Loucy (cell line): ENCODE data around the gene RAI1.
A peak's percentile ranks its signal among the peaks of the same experiment; 100 is the strongest.

Experiments used
- H2AFZ ChIP-seq: fragments of 200-600 bp; sonication (generic); 2 replicates; pipeline ENCODE4 v1.6.0; 2016; ENCODE audit warnings: antibody characterized with exemption, mild to moderate bottlenecking, low read length, moderate library complexity
- H3F3A ChIP-seq: fragments of 200-600 bp; 2 replicates; pipeline ENCODE4 v1.6.0; 2016; ENCODE audit warnings: antibody characterized with exemption, low read depth, mild to moderate bottlenecking
- H3K27me3 ChIP-seq: fragments of 200-600 bp; sonication (generic); 2 replicates; pipeline ENCODE4 v1.6.1; 2014; ENCODE audit warnings: low read length, mild to moderate bottlenecking; ENCODE audit not compliant: insufficient read depth, poor library complexity, severe bottlenecking
- H3K36me3 ChIP-seq: fragments of 200-600 bp; sonication (generic); 2 replicates; pipeline ENCODE4 v1.6.1; 2016; ENCODE audit warnings: low read length; ENCODE audit not compliant: insufficient read depth
- H3K4me1 ChIP-seq: fragments of 200-600 bp; sonication (generic); 2 replicates; pipeline ENCODE4 v1.5.1; 2014; ENCODE audit warnings: low read length, mild to moderate bottlenecking; ENCODE audit not compliant: insufficient read depth, poor library complexity, severe bottlenecking
- H3K4me2 ChIP-seq: fragments of 200-600 bp; sonication (generic); 2 replicates; pipeline ENCODE4 v1.6.0; 2014; ENCODE audit warnings: antibody characterized with exemption, low read length, low read depth, mild to moderate bottlenecking; ENCODE audit not compliant: poor library complexity, severe bottlenecking
- H3K4me3 ChIP-seq: fragments of 200-600 bp; sonication (generic); 2 replicates; pipeline ENCODE4 v1.5.1; 2014; ENCODE audit warnings: low read length, mild to moderate bottlenecking, mixed read lengths; ENCODE audit not compliant: poor library complexity, severe bottlenecking
- H3K79me2 ChIP-seq: fragments of 200-600 bp; sonication (generic); 2 replicates; pipeline ENCODE4 v1.6.1; 2014; ENCODE audit warnings: low read length; ENCODE audit not compliant: insufficient read depth
- H3K9ac ChIP-seq: fragments of 200-600 bp; sonication (generic); 2 replicates; pipeline ENCODE4 v1.6.0; 2014; ENCODE audit warnings: mild to moderate bottlenecking, low read depth, low read length, moderate library complexity; ENCODE audit not compliant: poor library complexity, severe bottlenecking
- H3K9me2 ChIP-seq: fragments of 200-600 bp; sonication (generic); replicated peaks from 2 replicates; pipeline ENCODE4 v1.6.1; 2016; ENCODE audit warnings: low read depth, low read length, mixed read lengths
- H3K9me3 ChIP-seq: fragments of 200-600 bp; sonication (generic); 2 replicates; pipeline ENCODE4 v1.6.1; 2014; ENCODE audit warnings: mild to moderate bottlenecking, antibody characterized with exemption, low read length, low read depth; ENCODE audit not compliant: insufficient read depth
- H4K20me1 ChIP-seq: fragments of 200-600 bp; sonication (generic); 2 replicates; pipeline ENCODE4 v1.6.0; 2014; ENCODE audit warnings: antibody characterized with exemption, low read length, mild to moderate bottlenecking; ENCODE audit not compliant: insufficient read depth, poor library complexity, severe bottlenecking
- EZH2phosphoT487 ChIP-seq: fragments of 200-600 bp; IDR thresholded peaks from 2 replicates; pipeline ENCODE4 v1.6.1; 2018; ENCODE audit warnings: antibody characterized with exemption, mild to moderate bottlenecking, moderate library complexity, borderline replicate concordance
- TF ChIP-seq, protein P1 (sequence below): fragments of 200-600 bp; sonication (generic); conservative IDR thresholded peaks from 2 replicates; pipeline ENCODE4 v1.5.1; 2014; ENCODE audit warnings: mild to moderate bottlenecking, antibody characterized with exemption, low read length

RAI1 gene

DNA sequence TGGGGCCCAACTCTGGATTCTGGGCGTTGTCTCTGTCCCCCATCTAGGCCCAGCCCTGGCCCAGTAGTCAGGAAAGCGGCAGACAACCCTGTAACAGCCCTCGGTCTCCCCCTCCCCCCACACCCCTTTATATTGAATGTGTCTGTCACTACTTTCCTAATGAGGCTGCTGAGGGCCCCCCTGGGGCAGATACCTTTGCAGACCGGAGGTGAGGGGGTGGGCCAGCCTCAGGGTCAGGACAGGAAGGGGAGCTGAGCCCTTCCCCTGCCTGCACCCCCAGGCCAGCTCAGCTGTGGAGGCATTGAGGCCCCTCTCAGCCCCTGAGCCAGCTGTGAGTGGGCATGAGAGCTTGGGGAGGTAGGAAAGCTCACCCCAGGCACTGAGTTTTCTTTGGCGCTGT, 17.1 kb downstream of the RAI1 start:
- Histone ChIP-seq H4K20me1 (peaks cover 91% of the 10 kb centered on the region), H3K4me2 (peak overlapping the region; percentile 25), H3K9ac (no peak overlapping the region), H3K4me1 (peaks cover 33% of the 10 kb centered on the region), H3K36me3 (peaks cover 13% of the 10 kb centered on the region; the same call in 1 of the 2 replicates), H3K79me2 (peaks cover 96% of the 10 kb centered on the region), H2AFZ (no peak overlapping the region), H3K9me2 (no peaks in the 10 kb centered on the region), H3K4me3 (no peak overlapping the region), H3F3A (peaks cover 8% of the 10 kb centered on the region; the same call in 1 of the 2 replicates), H3K9me3 (no peaks in the 10 kb centered on the region), H3K27me3 (no peaks in the 10 kb centered on the region)
- no peak for TF ChIP-seq EZH2phosphoT487
- TF ChIP-seq, protein P1, sequence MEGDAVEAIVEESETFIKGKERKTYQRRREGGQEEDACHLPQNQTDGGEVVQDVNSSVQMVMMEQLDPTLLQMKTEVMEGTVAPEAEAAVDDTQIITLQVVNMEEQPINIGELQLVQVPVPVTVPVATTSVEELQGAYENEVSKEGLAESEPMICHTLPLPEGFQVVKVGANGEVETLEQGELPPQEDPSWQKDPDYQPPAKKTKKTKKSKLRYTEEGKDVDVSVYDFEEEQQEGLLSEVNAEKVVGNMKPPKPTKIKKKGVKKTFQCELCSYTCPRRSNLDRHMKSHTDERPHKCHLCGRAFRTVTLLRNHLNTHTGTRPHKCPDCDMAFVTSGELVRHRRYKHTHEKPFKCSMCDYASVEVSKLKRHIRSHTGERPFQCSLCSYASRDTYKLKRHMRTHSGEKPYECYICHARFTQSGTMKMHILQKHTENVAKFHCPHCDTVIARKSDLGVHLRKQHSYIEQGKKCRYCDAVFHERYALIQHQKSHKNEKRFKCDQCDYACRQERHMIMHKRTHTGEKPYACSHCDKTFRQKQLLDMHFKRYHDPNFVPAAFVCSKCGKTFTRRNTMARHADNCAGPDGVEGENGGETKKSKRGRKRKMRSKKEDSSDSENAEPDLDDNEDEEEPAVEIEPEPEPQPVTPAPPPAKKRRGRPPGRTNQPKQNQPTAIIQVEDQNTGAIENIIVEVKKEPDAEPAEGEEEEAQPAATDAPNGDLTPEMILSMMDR: no peak

DNA sequence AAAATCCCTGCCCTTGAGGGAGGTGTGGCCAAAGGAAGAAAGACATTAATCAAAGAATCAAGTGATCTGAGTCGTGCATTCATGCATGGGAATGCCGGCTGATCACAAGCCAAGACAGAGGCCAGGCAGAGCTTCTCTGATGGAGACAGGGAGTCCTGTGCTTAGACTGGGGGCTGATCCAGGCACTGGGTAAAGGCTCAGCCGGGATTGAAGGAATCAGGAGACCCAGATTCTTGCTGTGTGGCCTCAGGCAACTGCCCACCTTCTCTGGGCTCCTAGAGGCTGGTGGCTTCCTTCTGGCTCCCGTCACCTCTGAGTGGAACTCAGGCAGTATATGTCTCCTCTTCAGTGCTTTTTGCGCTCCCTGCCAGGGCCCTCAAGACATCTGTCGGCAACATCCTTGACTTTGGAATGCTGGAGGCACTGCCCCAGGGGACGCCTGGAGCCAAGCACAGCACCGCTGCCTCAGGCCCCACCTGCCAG, 17.7 kb downstream of the RAI1 start:
- no peaks in the 10 kb centered on the region for H3K9me2 ChIP-seq
- no peak overlapping the region for H3K4me2 ChIP-seq
- no peak for TF ChIP-seq EZH2phosphoT487
- TF ChIP-seq, protein P1: no peak
- peaks cover 15% of the 10 kb centered on the region; the same call in 1 of the 2 replicates for H3K36me3 ChIP-seq
- H2AFZ ChIP-seq: no peak overlapping the region
- H3K9me3 ChIP-seq: no peaks in the 10 kb centered on the region
- no peak overlapping the region for H3K9ac ChIP-seq
- peaks cover 28% of the 10 kb centered on the region for H3K4me1 ChIP-seq
- H3F3A ChIP-seq: peaks cover 7% of the 10 kb centered on the region; the same call in 1 of the 2 replicates
- H3K79me2 ChIP-seq: peaks cover 96% of the 10 kb centered on the region
- no peaks in the 10 kb centered on the region for H3K27me3 ChIP-seq
- H3K4me3 ChIP-seq: no peak overlapping the region
- peaks cover 91% of the 10 kb centered on the region for H4K20me1 ChIP-seq

DNA sequence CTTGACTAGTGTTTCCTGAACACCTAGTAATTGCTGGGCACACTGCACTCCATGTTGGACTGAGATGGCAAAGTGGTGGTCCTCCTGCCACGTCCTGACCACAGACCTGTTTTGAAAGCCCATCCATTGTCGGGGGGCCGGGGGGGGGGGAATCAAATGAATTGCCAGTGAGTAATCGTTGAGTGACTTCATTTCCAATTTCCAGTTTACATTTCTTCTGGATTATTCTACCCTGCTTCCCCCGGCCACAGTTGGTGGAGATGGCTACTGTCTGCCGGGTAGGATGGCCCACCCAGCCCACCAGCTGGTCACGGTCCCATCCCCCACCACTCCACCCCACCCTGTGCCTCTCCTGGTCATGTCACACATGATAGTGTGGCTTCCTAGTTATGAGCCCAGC, 18.2 kb downstream of the RAI1 start:
- Histone ChIP-seq H4K20me1 (peaks cover 94% of the 10 kb centered on the region), H3K36me3 (peaks cover 15% of the 10 kb centered on the region; the same call in 1 of the 2 replicates), H3K79me2 (peaks cover 99% of the 10 kb centered on the region), H3K27me3 (no peaks in the 10 kb centered on the region), H2AFZ (no peak overlapping the region), H3K4me3 (no peak overlapping the region), H3K4me2 (no peak overlapping the region), H3K9me2 (no peaks in the 10 kb centered on the region), H3K9me3 (no peaks in the 10 kb centered on the region), H3F3A (0 out of 2 replicates have a peak, but pooled peaks cover 3% of the 10 kb centered on the region), H3K9ac (no peak overlapping the region), H3K4me1 (peaks cover 24% of the 10 kb centered on the region)
- no peak for TF ChIP-seq EZH2phosphoT487
- TF ChIP-seq, protein P1: no peak
